T-helper 1 cell treated with Interleukin-12 subunit alpha and Interleukin-12 subunit beta and Interleukin-4 antibody, amounts not matched to agents 30 ng/mL and 1 ng/mL, for 36 hours (primary cell): ENCODE results near the gene BAHD1. TPM values are rescaled to one million over a fixed set of nuclear protein-coding genes. Genes with fewer than 3 reads are reported as not detected.

Source experiments
- intact Hi-C: fragments of 100-400 bp; cut with micrococcal nuclease; formaldehyde crosslinking; loops from one replicate; pipeline ENCODE4 v1.15.1; 2024
- total RNA-seq: library from RNA; stranded (reverse); gene quantifications from 2 replicates; pipeline ENCODE4 v1.2.3, GENCODE V29; 2022

BAHD1 gene
- total RNA-seq, 1 donor from 2014 or later = 25.4 TPM

DNA sequence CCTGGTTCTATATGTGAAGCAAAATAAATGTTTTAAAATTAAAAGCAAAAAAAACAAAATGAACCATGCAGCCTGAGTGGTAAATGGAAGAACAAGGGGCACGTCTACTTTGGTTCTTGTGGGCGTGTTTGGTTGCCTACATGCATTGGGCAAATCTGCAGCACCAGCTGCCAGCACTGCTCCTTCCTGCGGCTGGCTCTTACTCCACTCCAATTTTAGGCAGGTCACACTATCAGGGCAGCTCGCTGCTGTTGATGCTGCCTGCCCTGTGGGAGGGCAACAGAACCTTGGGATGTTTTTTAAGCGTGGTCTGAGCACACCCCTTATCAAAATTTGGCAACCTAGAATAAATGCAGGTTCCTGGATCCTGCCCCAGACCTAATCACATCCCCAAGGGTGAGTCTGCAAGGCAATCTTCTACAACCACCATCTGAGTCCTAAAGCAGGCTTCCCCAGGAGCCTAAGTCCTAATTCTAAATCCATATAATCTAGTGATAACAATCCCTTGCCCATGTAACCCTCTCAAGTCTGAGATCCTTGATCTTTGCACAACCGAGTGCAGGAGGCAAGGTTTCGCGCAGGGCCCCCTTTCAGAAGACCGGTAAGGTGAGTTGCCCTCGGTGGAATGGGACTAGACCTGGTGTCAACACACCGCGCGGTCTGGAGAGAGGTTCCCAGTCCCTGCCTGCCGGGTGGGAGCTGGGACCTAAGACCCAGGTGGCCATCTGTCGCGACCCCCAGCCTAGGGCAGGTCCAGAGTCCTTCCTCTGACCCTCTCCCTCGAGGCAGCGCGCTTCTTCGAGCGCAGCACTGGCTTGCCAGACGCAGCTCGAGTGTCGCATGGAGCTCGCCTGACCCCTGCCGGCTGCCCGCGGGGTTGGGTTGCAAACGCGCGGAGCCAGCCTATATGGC, 19.3 kb upstream of the BAHD1 start:
- intact Hi-C loops = loop anchor here (1.0 to 10.0 kb wide), 7 partner anchors 13 to 377 kb away; partner anchors contain the start of gene KNSTRN

DNA sequence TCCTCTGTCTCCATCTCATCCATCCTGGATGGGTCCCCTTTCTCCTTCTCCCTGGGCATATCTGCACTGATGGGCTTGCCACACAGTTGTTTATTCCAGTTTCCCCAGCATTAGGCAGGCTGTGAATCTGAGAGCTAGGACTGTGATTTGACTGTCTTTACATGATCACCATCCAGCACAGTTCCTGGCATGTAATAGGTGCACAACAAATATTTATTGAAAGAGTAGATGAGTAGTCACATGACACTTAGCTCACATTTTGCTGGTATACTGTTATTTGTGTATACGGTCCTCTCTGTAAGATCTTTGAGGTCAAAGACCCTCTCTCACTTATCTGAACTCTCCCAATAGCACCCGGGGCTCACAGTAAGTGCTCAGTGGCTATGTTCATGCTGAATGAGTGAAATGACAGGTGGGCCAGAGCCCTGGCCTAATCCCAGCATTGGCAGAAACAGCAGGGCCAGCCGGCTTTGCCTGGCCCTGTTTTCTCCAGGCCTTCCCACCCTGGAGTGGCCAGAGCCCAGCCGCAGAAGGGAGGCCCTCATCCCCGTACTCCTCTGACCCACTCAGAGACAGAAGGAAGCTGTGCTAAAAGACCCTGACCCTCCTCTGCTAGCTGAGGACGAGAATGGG, 16.2 kb upstream of the BAHD1 start:
- intact Hi-C loops = loop anchor here (10.0 kb wide), 1 partner anchor 380 kb away; no protein-coding TSS in a partner anchor

DNA sequence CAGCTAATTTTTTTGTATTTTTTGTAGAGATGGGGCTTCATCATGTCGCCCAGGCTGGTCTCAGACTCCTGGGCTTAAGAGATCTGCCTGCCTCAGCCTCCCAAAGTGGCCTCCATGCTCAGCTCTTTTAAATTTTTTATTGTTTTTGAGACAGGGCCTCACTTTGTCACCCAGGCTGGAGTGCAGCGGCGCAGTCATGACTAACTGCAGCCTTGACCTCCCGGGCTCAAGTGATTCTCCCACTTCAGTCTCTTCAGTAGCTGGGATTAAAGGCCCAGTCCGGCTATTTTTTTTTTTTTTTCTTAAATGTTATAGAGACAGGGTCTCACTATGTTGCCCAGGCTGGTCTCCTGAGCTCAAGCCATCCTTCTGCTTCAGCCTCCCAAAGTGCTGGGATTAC, 15.1 kb upstream of the BAHD1 start:
- intact Hi-C loops = loop anchor here (10.0 kb wide), 1 partner anchor 381 kb away; no protein-coding TSS in a partner anchor

DNA sequence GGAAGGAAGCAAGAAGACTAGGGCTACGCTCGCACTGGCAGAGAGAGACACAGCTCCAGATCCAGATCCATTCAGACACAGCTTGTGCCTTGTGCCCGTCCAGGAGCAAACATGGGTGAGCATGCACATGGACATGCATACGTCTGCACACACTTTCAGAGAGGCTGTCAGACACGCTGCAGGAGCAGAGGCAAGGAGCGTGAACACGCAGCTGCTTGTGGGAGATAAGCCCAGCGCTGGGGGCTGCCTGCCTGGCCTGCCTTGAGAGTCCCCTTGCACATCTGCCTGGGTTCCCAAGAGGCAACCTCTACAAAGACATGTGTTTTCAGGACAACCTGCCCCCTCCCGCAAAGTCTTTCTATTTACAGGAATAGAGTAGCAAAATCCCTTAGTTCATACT, 13.6 kb upstream of the BAHD1 start:
- intact Hi-C loops = loop anchor here (10.0 kb wide), 1 partner anchor 382 kb away; no protein-coding TSS in a partner anchor

DNA sequence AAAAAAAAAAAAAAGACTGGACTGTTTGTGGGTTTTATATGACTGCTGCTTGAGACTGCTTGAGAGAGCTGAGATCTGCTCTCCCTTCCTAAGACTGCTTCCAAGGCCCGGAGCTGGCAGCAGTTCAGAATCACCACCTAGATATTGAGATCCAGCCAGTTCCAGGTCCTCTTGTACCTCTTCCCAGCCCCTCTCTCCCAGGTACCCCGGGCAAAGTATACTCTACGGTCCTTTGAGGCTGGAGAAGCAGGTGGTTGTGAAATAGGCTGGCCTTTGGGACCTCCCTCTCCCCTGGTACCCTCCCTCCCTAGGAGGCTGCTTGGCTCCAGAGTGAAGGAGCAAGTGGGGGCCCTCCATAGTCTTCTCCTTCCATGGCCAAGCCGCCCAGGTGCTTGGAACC, 12.6 kb upstream of the BAHD1 start:
- intact Hi-C loops = loop anchor here (10.0 kb wide), 1 partner anchor 383 kb away; no protein-coding TSS in a partner anchor

DNA sequence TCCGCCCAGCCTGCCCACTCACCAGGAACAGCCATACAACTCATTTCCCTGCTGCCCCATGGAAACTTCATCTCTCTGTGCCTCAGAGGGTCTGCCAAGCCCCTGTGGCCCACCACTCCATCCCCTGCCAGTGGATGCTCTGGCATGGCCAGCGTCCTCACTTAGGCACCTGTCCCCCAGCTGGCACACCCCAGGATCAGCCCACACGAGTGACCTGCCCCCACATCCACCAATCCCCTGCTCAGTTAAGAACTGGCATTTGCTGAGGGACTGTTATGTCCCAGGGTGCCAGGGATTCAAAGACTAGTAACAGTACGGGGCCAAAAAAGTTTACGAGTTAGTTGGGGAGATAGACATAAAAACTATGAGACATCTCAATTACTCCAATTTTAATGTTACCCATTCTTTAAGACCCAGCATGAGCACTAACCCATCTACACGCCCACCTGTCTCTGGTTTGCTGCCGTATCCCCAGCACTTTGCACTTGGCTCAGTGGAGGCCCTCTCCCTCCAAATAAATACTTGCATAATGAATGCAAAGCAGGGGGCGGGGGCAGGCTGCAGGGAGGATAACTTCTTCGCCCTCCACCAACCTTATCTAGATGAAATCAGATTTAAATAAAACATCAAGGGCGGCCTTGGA, 11.6 kb upstream of the BAHD1 start:
- intact Hi-C loops = loop anchor here (10.0 kb wide), 1 partner anchor 384 kb away; no protein-coding TSS in a partner anchor

DNA sequence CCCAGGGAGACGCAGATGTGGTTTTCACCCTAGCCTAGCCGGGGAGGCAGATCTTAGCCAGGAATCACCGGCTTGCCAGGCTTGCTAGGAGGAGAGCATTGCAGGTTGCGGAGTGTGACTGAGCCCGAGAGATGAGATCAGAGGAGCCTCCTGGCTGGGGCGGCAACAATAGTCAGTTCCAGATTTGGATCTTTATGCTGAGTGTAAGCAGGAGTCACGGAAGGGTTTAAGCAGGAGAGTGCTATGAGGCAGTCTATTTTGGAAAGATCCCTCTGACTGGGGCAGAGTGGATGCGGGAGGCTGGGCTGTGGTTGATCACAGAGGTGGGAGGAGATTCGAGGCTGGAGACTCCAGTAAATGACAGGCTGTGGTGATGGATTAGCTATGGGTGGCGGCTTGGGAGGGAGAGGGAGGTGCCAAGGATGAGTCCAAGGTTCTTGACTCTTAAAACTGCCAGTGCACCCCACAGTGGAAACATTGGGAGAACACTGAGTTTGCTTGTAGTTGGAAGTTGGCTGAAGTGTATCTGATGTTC, 10.4 kb upstream of the BAHD1 start:
- intact Hi-C loops = loop anchor here (10.0 kb wide), 1 partner anchor 646 kb away; the partner anchor contains the start of gene FSIP1

DNA sequence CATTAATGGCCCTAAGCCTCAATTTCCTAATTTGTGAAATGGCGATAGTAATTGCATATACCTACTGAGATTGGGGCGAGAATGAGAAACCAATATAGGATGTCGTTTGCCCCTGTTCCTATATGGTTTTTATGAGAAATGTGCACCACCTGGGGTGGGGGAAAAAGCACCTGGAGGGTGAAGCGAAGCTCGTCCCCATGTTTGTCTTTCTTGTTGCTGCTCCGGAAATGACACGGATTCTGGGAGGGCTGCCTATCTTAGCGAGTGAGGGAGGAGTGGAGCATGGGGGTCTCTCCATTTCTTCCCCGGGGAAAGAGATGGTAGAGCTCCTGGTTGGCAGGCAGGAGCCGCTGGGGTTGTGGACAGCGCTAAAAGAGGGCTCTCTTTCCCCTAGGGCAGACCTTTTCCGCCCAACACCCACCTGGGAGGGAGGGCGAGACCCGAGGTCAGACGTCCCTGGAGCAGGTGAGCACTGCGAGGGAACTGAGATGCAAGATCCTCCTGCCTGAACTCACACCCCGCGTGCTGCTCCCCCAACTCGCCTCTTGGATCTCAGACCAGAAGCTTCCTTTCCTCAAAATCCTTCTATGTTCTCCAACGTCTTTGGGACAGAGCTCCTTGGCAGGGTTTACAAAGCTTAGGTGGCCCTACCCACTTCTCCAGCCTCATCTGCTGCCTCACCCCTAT, 5.6 kb upstream of the BAHD1 start:
- intact Hi-C loops = loop anchor here (10.0 kb wide), 1 partner anchor 650 kb away; the partner anchor contains the start of gene FSIP1

DNA sequence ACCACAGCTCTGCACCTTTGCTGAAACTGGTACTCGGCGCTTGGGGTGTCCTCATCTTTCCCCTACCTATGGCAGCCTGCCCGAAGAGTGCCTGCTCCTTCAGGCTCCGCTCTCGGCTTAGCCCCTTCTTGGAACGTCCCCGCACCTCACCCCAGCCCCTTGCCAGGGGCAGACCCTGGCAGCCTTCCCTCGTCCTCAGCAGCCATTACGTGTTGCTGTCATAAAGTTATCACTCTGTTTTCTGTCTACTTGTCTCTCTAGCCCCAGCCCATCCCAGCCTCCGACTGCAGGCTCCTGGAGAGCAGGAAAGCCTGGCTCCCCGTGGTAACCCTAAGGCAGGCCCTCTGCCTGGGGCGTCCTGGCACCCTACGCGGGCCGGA, 5.1 kb upstream of the BAHD1 start:
- intact Hi-C loops = loop anchor here (10.0 kb wide), 1 partner anchor 651 kb away; the partner anchor contains the start of gene FSIP1

DNA sequence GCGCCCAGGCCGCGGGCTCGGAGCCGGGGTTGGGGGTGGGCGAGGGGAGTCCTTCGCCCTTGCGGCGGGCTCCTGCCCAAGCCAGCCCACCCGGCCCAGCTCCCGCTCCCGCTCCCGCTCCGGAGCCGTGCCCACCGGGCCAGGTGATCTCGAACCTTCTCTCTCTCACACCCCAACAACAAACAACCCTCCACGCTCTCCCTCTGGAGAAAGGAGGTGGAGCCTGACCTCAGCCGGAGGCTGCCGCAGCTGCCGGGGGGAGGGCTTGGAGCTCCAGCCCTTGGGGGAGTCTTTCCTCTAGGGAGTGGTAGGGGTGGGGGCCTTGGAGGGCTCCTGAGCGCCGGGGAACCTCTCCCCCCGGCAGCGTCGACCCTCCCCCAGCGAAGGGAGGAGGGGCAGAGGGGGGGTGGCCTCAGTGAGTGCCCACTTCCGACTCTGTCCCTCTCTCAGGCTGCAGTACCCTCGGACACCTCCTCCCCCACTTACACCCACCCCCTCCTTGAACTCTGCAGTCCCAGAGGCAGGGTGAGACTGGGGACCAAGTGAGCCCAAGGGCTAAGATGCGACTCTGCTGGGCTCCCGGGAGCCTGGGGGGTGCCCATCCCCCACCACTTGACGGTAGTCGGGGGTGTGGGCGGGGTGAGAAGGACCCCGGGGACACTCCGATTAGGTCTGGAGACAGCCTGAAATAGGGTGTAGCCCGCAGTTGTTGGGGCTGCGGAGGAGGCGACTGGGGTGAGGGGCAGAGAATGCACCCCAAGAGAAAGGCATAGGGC, 4.4 kb upstream of the BAHD1 start:
- intact Hi-C loops = loop anchor here (10.0 kb wide), 1 partner anchor 652 kb away; the partner anchor contains the start of gene FSIP1

DNA sequence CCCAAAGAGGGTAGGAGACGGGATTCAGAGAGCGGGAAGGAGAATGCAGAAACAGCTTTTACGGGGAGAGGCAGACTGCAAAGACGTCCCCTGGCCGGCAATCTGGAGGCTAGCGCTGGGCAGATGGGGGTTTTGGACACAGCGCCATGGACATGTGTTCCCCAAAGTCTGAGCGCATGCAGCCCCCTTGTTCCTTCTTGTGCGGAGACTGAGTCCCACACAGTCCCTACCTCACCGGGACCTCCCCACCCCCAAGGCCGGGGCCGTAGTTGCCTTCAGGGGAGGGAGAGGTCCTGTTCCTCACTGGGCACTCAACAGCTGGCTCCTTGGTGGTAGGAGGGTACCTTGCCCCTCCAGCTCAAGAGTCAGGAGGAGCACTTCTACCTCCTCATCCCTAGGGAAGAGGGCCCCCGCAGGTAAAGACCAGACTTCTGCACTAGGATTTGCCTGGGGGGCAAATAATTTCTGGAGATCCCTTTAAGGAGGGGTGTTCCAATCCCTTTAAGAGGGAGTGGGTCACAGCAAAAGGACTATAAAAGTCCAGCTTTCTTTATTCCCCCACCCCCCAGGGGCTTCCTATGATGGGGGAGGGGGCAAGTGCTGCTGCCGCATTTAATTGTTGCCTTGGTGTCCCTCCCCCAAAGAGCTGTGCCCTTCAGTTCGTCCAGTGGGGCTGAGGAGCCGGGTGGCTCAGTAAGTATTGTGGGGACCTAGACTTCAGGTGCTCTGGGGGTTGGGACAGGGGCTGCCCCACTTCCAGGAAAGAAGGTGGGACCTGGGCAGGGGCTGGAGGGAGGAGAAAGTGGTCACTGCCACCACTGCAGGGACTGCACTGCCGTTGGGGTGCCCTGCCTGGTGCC, 3.6 kb upstream of the BAHD1 start:
- intact Hi-C loops = loop anchor here (10.0 kb wide), 1 partner anchor 652 kb away; the partner anchor contains the start of gene FSIP1

DNA sequence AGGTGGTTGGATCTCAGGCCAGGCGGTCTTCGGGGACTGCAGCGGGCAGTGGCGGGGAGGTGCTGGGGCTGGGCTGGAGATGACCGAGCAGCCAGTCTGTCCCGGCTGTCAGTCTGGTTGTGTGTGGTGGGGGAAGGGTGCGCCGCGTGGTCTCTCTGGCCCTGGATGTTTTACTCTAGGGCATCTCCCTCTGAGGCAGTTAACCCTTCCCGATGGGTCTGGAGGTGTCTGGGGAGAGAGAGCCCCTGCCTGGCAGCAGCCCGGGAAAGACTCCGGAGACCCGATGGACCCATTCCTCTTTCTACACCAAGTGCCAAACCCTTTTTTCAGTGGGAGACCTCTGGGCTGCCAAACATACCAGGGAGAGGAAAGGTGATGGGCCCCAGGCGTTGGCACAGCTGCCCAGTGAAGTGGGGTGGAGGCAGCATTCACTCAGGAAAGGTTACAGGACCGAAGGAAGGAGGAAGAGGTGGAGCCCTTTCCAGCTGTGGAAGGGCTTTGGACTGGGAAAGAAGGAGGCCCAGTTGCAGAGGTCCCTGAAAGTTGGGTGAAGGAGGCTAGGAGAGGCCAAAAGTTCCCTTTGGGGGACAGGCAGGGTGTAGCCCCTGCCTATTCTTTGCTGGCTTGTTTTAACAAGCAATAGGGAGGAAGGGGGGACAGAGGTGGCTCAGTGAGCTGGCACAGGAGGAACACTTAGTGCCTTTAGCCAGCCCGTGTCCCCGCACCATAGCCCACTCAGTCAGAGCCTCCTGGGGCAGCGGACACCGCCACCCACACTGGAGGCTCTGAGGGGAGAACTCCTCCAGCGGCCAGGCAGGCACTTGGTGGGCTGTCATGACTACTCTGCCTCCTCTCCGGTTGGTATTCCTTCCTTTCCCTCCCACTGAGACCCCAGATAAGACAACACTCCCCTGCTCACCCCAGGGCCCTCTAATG, 2.7 kb upstream of the BAHD1 start:
- intact Hi-C loops = loop anchor here (10.0 kb wide), 1 partner anchor 653 kb away; the partner anchor contains the start of gene FSIP1

DNA sequence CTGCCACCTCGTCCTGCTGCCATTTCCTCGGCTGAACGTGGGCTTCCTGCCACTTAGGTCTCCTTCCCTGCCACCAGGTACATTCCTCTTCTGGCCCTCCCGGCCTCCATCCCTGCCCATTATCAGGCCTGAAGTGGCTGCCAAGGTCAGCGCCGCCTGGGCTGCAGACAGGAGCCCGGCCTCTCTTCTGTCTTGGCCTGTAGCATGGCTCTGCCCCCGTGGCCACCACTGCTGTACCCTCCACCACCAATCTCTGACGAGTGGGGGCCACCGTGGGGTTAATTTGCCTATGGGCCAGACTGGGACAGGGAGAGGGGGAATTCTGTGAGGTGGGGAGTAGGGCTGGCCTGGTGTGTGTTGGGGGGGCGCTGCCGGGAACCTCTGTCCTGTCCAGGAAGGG, 2.0 kb upstream of the BAHD1 start:
- intact Hi-C loops = loop anchor here (10.0 kb wide), 1 partner anchor 654 kb away; the partner anchor contains the start of gene FSIP1

DNA sequence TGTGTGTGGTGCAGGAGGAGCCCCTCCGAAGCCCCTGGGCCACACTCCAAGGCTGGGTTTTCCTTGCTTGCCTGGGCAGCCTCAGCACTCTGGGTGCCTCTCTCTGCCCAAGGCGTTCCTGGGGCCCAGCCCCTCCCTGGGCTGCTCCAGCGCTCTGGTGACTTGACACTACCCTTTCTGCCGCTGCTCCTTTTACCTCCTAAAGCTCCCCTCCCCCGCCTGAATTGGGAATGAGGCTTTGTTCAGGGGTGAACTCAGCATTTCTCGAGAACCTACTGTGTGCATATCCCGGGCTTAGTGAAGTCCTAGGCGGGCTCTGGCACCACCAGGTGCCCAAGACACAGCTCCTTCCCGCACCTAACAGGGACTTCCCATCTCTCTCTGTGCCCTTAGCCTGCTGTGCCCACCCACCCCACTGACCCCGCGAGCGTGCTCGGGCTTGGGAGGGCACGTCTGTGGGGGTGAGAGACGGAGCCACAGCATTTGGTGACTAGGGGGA, 1.2 kb upstream of the BAHD1 start:
- intact Hi-C loops = loop anchor here (10.0 kb wide), 1 partner anchor 655 kb away; the partner anchor contains the start of gene FSIP1

DNA sequence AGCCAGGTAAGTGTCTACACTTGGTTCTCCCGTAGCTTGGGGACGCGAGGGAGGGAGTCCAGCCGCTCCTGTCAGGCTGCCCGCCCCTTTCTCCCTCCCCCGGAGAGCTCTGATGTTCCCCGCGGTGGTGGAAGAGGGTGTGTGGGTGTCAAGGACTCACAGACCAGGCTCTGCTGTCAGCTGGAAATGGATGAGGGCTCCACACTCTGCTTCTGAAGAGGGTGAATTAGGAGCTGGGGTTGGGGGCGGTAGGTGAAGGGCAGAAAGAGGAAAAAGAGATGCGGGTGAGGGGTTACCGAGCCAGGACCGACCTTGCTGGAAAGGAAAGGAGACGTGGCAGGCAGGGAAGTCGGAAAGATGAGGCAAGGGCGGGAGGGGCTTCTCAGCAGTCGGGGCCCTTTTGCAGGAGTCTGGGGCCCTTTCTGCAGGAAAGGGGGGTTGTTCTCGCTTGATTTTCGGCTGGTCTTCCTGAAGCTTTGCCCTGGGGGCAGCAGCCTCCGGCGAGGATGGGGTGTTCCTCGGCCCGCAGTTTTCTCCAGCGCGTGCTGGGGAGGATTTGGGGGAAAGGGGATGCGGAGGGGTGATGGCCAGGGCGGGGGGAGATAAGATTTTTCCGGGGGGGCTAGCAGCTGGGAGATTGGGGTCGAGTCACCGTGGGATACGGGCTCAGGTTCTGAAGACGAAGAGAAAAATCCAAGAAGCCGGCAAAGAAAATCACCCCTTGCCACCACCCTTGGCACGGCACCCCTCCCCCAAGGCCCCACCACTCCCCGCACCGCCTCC, 602 bp upstream of the BAHD1 start:
- intact Hi-C loops = loop anchor here (1.0 to 10.0 kb wide), 7 partner anchors 14 to 655 kb away; partner anchors contain the start of genes BUB1B, FSIP1, INAFM2 and RPUSD2
